Erythroblast (primary cell): ENCODE measurements around the gene HLA-C.
A peak's percentile ranks its signal among the peaks of the same experiment; 100 is the strongest.
"Not testable (repeated sequence)": the region's sequence is repeated elsewhere in the genome, so short reads cannot be mapped to it uniquely, and the experiment has no call there.

ENCODE experiments used
- DNase-seq, 2 experiments: peaks; one replicate each; lab custom pipeline; 2025; lab: John Stamatoyannopoulos, UW
- GATA1 ChIP-seq: IDR thresholded peaks from 2 replicates; pipeline ENCODE4 v1.6.1; 2011; ENCODE audit warnings: low read depth, mild to moderate bottlenecking, control low read depth, low read length, moderate library complexity
- POLR2A ChIP-seq: IDR thresholded peaks from 2 replicates; pipeline ENCODE4 v1.6.1; 2011; ENCODE audit warnings: mild to moderate bottlenecking, low read length

HLA-C gene

DNA sequence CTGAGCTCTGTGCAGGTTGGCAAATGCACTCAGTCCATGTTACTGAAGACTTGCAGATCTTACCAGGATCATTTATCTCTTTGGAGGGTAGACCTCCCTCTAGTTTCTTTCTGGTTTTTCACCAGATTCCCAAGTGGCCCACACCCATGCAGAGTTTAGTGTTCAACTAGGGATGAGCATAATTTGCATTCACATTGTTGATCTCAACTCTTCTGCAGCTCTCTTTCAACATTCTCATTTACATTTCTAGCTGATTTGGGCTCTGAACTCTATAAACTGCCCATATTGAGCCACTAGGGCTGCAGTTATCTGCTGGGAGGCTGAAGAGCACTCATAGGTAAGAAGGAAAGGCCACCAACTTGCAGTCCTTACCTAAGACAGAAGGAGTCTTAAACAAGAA is 17.9 kb upstream of the HLA-C start:
- DNase-seq, result no peak
- TF ChIP-seq GATA1 (no peak), POLR2A (no peak)

DNA sequence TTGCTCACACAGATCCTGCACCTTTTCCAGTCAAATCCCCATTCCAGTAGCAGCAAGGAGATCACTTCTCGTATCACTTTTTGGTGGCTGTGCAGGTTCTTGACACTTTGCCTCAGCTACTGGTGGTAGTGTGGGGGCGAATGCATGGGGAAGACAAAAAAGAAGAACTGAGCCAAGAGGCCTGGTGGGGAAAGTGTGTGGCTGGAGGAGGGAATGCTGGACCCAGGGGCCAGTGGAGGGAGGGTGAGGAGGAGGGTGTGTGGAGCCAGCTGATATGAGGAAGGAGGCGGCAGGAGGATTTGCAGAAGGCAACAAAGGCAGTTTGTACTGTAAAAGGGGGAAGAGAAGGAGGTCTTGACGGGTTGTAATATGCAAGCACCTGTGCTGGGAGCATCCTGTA is 15.7 kb upstream of the HLA-C start:
- TF ChIP-seq GATA1, result no peak
- TF ChIP-seq POLR2A, result no peak

DNA sequence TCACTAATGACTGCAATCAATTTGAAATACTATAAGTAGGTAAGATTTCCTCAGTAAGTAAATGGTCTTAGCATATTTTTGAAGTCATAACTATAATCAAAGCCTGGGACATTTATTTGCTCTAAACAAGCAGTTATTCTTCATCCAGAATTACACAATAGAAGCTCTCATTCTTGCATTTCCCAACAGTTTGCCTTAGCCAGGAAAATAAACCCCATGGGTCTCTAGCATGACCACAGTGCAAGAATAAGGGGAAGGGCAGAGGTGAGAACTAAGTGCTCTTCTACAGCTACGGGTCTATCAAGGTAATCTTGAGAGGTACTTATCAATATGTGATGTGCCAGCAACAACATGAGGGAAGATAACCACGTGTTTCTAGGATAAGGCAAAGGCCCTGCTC is 14.1 kb upstream of the HLA-C start:
- TF ChIP-seq POLR2A, result no peak
- no peak for TF ChIP-seq GATA1
- DNase-seq, result peak in 1 of 2 experiments; percentile 61

More for the DNA sequence above, 15.7 kb upstream of the HLA-C start:
- no peak for DNase-seq

DNA sequence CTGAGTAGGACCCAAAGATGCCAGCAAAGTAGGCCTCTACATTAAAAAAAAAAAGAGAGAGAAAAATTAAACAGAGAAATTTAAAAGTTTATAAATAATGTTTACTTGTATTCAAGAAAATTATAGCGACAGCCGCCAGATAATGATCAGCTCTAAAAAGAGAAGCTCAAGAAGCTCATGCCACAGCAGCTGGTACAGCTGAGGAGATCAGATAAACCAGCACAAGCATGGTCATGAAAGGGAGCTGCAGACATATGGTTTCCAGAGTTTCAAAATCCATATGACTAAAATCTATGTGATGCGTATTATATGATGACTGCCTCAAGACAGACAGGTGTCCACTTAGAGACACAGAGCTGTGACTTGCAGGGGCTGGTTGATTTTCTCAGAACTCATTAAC is 13.6 kb upstream of the HLA-C start:
- TF ChIP-seq GATA1, result no peak
- TF ChIP-seq POLR2A, result no peak
- DNase-seq, result peak; percentile 26 to 61

DNA sequence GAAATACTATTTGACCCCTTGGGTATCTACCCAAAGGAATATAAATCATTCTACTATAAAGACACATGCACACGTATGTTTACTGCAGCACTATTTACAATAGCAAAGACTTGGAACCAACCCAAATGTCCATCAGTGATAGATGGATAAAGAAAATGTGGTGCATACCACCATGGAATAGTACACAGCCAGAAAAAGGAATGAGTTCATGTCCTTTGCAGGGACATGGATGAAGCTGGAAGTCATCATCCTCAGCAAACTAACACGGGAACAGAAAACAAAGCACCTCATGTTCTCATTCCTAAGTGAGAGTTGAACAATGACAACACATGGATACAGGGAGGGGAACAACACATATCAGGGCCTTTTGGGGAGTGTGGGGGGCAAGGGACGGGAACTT is 7.8 kb upstream of the HLA-C start:
- not testable (repeated sequence) for DNase-seq

DNA sequence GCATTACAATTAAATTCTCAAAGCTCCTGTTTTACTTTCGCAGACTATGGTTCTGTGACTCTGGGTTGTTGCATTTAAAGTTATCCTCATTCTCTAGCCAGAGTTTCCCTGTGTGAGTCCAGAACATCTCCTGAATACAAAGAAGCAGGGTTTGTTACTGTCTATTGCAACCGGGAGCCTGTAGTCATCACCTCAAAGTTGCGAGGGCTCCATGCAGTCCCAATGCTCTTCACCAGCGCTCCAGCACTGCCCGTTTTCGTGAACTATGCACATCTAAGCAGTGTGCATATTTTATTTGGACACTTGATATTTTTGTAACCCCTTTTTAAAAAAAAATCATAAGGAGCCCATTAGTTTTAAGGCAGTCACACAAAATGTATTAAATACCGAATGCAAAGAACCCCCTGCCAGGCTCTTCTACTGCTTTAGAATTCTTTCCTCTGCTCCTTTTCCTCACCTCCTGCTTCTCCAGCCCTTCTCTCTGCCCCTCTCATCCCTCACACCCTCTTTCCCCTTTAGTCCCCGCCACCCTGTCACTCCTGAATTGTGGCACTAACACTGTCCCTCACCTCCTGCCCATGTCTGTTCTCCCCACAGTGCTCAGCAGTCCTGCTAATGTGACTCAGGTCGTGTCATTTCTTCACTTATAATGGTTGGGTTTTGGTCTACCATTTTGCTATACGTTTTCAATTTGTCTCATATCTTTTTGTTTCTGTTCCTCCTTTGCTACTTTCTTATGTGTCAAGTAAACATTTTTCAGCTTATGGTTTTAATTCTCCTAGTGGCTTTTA is 1.1 kb upstream of the HLA-C start:
- DNase-seq, result no peak
- no peak for TF ChIP-seq GATA1
- TF ChIP-seq POLR2A, result no peak

DNA sequence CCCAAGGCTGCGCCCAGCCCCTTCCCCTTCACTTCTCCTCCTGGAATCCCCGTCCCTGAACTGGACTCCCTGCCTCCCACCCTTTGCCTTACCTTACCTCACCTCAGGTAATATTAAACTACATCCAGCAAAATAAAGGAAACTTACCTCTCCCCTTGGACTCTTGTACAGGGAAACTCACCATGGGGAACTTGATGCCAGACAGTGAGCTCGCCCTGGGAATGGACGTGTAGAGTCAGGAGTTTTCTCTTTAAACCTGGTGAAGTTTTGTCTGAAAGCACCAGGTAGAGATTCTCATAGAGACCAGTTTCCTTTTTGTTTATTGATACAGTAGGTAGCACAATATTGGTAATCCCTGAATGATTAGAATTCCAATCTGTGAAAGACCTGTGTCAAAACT is 544 bp upstream of the HLA-C start:
- no peak for TF ChIP-seq GATA1
- TF ChIP-seq POLR2A, result no peak
- DNase-seq, result no peak

DNA sequence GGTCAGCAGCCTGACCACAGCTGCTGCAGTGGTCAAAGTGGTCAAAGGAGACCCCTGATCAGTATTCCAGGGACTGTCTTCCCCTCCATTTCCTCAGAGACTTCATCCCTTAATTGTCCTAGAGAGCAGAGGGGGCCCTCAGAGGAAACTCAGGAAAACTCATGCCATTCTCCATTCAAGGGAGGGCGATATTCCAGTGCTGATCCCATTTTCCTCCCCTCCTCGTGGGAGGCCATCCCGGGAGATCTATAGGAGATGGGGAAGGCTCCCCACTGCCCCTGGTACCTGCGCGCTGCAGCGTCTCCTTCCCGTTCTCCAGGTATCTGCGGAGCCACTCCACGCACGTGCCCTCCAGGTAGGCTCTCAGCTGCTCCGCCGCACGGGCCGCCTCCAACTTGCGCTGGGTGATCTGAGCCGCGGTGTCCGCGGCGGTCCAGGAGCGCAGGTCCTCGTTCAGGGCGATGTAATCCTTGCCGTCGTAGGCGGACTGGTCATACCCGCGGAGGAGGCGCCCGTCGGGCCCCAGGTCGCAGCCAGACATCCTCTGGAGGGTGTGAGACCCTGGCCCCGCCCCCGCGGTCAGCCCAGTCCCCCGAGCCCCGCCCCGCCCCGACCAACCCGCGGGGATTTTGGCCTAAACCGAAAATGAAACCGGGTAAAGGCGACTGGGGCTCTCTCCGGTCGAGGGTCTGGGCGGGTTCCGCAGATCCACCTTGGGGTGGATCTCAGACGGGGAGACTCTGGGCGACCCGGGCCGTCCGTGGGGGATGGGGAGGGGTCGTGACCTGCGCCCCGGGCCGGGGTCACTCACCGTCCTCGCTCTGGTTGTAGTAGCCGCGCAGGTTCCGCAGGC is 878 bp downstream of the HLA-C start:
- TF ChIP-seq GATA1 (no peak), POLR2A (no peak)
- peak; percentile 81 to 89 for DNase-seq

DNA sequence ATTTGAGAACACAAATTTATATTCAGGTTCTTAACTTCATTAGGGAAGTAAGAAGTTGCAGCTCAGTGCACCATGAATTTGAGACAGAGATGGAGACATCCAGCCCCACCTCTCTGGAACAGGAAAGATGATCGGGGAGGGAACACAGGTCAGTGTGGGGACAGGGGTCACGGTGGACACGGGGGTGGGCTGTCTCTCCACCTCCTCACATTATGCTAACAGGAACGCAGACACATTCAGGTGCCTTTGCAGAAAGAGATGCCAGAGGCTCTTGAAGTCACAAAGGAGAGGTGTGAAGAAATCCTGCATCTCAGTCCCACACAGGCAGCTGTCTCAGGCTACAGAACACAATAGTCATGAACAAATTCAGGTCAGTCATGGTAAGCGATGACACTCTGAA is 3.1 kb downstream of the HLA-C start:
- TF ChIP-seq GATA1, result no peak
- no peak for TF ChIP-seq POLR2A
- no peak for DNase-seq

DNA sequence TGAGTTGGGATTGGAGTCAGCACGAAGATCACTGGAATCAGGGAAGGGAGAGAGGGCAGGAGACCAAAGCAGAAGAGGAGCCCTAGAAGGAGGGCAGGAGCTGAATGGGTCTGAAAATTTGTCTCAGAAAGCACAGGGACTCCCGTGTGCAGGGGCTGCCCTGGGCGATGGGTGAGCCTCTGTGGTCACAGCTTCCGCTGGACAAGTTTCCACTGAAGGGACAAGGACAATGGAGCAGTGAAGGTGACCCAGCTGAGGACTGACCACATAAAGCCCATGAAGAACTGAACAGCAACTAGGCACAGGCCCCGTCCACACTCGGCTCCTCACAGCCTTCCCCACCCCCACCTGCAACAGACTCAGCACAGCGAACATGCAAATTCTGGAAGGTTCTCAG is 3.5 kb downstream of the HLA-C start:
- DNase-seq, result no peak
- no peak for TF ChIP-seq POLR2A
- no peak for TF ChIP-seq GATA1

DNA sequence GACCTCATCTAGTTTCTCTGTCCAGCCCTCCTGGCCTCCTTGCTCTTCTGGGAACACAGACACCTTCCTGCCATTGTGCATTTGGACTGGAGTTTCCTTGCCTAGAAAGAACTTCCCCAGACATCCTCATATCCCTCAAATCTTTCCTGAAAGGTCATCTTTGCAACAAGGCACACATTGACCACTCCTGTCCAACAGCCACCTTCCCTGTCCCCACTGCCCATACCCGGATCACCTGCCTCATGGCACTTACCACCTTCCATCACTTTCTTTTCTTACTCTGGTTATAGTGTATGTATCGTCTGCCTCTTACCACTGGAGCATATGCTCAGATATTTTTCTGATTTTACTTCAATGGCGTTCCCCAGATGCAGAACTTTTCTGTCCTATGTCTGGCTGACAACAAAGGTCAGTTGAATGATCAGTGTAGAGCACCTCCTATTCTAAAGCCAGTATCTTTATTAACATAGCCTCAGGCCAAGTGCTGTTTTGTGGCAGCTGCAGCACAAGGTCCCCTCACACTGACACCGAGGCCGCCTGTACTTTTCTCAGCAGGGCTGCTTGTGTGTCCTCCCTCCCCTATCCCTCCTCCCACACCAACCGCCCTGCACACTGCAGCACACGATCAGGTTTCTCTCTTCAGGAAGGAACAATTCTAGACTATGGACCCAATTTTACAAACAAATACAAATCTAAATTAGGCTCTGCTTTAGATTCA is 4.1 kb downstream of the HLA-C start:
- DNase-seq, result no peak

DNA sequence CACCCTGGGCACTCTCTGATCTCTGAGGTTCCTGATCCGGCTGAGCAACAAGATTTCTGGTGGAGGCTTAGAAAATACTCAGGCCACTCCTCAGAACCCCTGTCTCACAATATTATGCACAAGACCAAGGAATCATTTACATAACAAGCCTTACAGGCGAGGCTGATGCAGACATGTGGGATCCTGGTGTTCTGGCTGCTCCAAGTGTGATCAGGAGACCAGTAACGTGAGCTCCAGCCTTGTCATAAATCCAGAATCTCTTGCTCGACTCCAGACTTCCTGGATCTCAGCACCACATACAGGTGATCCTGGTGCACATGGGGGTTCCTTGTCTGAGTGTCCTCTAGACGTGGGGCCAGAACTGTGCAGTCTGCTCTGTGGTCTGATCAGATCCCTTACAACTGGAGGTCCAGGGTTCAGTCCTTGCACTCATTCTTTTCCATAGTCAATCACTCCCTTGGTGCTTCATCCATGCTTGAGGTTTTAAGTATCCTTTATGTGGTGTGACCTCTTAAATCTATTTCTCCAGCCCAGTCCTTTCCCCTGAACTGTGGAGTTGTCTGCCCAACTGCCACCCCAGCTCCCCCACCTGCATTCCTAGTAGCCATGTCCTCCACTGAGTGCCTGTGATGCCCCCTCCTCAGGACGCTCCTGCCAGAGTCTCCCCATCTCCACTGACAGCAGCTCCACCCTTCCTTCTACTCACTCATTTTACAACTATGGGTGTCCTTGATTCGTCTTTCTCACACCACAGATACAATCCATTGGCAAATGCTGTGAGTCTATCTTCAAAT is 5.1 kb downstream of the HLA-C start:
- no peak for DNase-seq
- no peak for TF ChIP-seq GATA1
- TF ChIP-seq POLR2A, result no peak

More for the DNA sequence above, 4.1 kb downstream of the HLA-C start:
- TF ChIP-seq POLR2A (no peak), GATA1 (no peak)

DNA sequence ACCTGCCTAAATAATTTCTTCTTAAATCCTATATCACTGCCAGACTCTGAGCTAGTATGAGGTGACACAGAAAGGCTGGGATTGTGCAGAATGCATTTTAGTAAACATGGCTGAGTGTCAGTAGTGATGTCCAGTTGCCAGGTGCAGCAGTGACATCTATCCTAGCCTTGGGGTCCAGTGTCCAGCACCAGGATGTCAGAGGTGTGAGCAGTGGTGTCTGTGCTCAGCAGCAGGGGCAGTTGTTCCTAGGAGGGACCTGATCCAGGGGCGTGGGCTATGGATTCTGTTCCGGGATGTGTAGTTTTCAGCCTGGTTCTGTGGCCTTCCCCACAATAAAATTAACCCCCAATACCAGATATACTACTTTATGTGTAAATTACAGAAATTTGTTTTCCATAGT is 6.0 kb downstream of the HLA-C start:
- TF ChIP-seq POLR2A, result no peak
- no peak for TF ChIP-seq GATA1
- DNase-seq, result no peak

DNA sequence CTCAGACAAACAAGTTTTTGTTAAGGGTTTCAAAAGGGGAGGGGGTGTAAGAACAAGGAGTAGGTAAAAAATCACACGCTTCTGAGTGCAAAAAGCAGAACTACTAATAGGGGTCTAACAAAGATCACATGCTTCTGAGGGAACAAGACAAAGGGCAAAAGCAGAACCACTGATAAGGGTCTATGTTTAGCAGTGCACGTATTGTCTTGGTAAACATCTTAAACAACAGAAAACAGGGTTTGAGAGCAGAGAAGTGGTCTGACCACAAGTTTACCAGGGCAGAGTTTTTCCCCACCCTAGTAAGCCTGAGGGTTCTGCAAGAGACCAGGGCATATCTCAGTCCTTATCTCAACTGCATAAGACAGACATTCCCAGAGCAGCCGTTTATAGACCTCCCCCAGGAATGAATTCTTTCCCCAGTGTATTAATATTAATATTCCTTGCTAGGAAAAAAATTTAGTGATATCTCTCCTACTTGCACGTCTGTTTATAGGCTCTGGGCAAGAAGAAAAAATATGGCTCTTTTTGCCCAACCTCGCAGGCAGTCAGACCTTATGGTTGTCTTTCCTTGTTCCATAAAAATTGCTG is 8.5 kb downstream of the HLA-C start:
- DNase-seq, result not testable (repeated sequence)

DNA sequence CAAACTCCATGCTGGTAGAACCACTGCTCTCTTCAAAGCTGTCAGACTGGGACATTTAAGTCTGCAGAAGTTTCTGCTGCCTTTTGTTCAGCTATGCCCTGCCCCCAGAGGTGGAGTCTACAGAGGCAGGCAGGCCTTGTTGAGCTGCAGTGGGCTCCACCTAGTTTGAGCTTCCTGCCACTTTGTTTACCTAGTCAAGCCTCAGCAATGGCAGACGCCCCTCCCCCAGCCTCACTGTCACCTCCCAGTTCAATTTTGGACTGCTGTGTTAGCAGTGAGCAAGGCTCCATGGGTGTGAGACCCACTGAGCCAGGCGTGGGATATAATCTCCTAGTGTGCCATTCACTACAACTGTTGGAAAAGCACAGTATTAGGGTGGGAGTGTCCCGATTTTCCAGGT is 11.9 kb downstream of the HLA-C start:
- not testable (repeated sequence) for DNase-seq
